Activated effector memory CD4-positive, alpha-beta T cell treated with anti-CD3 and anti-CD28 coated beads, Interleukin-2, amount 50 U/mL, for 16 hours (primary cell): ENCODE data around the gene GRIN2C.
"Not testable (repeated sequence)": the region's sequence is repeated elsewhere in the genome, so short reads cannot be mapped to it uniquely, and the experiment has no call there.

Experiments
- DNase-seq: peaks from one replicate; pipeline ENCODE4 v3.0.0-alpha.2; 2020

Gene GRIN2C

DNA sequence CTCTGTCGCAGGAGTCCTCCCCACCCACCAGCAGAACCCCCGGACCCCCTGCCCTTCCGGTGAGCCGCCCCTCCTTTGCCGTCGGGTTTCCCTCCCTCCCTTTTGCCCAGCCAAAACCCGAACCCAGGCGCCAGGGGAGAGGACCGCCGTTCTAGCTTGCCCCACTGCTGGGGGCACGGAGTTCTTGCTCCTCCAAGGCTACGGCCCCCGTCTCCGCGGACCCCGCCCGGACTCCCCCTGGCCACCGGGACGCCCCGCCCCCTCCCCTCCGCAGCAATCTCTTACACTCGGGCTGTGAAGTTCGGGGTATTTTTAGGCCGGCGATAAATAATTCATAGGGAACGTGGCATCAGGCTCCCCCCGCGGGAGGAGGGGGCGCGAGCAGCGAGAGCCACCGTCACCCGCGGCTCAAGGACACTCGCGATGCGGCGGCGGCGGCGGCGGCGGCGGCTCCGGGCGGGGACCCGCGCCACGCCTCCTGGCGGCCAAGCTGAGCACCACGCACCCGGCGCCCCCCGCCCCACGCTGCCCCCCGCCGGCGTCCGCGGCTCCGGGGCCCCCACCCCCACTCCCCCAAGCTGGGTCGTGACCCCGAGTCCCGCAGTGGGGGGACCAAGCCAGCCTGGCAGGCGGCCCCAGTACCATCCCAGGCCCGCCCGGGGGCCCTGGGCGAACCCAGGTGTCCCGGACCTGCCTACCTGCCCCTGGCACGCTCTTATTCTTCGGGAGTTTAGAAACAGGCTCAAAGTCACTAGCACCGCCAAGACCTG is at the start of gene GRIN2C:
GRIN2C (minus strand) TSS at position 427 of the 770 bp plus-strand sequence. CDS start 4,793 bp downstream, outside the sequence.
- DNase-seq, result peak; percentile 75

DNA sequence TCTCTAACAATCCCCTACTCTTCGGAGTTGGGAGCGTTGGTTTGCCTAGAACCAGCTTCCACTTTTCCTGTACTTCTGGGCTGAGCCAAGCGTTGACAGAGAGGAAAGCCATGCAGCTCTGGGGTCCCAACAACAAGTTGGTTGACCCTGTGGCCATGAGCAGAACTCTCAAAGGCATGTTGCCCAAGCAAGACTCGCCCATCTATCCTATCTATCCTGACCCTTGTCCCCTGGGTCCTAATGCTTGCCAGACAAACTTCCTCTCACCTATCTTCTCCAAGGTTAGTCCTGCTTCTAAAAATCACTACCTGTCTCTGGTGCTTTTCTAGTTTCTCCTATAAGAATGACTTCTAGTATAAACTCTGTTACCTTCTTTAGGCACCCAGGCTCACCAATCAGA is 49.4 kb upstream of the GRIN2C start:
- DNase-seq, result not testable (repeated sequence)

DNA sequence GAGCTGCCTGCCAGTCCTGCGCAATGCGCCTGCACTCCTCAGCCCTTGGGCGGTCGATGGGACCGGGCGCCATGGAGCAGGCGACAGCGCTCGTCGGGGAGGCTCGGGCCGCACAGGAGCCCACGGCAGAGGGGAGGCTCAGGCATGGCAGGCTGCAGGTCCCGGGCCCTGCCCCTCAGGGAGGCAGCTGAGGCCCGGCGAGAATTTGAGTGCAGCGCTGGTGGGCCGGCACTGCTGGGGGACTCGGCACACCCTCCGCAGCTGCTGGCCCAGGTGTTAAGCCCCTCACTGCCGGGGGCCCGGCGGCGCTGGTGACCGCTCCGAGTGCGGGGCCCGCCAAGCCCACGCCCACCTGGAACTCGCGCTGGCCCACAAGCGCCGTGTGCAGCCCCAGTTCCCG is 47.3 kb upstream of the GRIN2C start:
- DNase-seq, result no peak

DNA sequence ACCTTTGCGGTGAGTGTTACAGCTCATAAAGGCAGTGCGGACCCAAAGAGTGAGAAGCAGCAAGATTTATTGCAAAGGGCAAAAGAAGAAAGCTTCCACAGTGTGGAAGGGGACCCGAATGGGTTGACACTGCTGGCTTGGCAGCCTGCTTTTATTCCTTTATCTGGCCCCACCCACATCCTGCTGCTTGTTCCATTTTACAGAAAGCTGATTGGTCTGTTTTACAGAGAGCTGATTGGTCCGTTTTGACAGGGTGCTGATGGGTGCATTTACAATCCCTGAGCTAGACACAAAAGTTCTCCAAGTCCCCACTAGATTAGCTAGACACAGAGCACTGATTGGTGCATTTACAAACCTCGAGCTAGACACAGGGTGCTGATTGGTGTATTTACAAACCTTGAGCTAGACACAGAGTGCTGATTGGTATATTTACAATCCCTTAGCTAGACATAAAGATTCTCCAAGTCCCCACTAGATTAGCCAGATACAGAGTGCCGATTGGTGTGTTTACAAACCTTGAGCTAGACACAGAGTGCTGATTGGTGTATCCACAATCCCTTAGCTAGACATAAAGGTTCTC is 46.6 kb upstream of the GRIN2C start:
- not testable (repeated sequence) for DNase-seq

DNA sequence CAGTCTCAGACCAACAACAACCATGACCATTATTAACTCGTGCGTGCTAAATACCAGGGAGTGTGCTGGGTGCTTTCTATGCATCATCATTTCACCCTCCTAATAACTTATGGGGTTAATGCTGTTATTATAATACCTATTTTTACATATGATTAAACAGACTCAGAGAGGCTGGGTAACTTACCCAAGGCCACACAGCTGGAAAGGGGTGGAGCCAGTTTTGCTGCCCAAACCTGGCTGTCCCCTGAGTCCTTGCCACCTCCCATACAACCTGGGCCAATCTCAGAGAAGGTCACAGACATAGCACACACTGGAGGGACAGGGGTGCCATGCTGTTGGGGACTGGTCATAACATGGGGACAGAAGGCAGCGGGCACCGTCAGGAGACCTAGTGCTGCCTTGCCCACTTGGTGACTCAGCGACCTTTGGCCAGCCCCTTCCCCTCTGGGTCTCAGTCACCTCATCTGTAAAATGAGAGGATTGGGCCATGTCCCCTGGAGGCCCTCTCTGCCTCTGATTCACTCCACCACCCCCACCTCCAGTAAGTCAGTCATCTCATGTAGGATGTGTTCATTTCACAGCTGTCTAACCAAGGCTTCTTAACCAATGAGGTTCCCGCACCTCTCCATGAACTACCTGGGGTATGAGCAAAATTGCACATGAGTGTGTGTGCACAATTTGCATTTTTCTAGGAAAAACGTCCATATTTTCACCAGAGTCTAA is 45.2 kb upstream of the GRIN2C start:
- DNase-seq, result no peak

DNA sequence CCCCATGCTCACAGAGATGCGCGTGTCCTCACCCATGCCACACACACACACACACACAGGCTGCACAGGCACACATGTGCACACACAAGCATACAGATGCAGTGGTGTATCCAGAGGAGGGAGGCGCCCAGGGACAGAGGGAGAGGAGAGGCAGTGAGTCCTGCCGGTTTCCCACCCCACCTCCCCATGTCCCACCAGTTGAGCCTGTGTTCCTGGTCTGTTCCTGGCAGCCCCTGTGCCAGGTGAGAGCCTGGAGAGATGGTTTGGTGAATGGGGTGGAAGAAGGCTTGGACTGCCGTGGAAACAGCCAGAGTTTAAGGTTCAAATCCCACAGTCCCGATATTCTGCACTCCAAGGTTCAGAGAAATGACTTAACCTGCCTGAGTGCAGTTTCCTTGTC is 44.0 kb upstream of the GRIN2C start:
- no peak for DNase-seq

DNA sequence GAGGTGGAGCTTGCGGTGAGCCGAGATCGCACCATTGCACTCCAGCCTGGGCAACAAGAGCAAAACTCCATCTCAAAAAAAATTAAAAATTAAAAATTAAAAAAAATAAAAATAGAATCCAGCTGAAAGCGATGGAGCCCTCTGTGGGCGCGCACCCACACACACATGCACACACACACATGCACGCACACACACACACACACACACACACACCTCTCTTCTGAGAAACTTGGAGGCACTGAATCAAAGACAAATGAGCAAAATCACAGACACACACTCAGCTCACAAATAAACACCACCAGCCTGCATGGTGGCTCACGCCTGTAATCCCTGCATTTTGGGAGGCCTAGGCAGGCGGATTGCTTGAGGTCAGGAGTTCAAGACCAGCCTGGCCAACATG is 43.3 kb upstream of the GRIN2C start:
- no peak for DNase-seq

DNA sequence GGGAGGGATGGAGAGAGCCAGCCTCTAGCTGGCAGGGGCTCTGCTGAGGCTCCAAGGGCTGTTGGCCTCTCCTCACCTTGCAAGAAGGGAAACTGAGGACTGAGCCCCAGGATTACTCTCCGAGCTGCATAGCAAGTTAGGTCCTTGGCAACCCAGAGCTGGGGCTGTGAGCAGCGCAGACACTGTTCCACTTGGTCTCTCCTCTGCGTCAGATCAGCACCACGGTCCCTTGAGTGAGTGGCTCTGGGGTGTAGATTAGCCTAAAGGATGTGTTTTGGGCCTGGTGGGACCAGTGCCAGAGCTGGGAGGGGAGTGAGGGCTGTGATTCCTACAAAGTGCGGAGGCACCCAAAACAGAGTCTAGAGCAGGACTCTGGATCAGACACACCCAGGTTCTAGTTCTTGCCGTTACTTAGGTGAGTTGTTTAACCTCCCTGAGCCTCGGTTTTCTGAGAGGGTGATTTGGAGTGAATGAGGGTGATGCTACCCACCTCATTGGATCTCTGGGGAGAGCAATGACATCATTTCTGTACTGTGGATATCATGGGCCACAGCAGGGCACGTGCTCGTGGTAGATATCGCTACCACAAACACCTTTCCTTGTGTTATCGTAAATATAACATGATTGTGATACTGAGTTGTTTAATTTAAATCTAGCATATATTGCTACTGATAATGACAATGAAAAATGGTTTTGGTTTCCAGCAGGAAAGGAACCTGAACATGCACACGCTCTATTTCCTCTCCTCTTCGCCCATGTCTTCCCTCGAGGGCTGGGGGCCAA is 41.9 kb upstream of the GRIN2C start:
- no peak for DNase-seq

DNA sequence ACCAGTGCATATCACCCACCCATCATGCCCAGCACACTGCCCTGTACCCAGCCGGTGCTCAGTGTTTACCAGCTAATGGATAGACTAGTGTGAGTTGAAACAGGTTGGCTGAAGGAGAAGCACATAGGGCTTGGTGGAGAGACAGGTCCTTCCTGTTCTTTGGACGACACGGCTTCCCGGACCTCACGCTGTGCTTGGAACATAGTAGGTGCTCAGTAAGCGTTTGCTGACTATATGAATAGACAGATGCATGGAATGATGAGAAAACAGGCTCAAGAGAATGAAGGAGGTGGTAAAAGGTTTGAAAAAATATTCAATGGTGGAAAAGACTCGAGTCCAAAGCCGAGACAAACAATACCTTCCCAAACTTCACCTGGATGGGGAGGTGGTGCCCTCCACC is 40.5 kb upstream of the GRIN2C start:
- no peak for DNase-seq

DNA sequence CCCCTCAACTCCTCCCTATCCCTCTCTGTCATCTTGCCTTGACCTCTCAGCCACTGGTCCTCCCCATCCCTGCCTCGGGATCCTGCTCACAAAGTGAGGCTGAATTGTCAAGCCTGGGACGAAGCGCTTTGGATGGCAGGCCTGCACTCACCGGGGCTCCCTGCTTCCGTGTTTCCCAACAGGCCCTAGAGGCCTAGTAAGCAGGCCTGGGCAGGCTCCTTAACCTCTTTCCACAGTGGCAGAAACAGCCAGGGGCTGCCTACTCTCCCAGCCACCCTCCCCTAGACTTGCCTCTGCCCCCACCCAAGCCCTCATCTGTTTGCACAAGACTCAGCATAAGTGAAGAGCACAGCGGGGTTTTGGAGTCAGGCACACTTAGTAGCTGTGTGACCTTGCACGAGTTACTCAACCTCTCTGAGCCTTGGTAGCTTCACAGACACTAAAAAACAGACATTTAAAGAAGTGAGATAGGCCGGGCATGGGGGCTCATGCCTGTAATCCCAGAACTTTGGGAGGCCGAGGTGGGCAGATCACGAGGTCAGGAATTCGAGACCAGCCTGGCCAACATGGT is 38.8 kb upstream of the GRIN2C start:
- DNase-seq, result no peak

DNA sequence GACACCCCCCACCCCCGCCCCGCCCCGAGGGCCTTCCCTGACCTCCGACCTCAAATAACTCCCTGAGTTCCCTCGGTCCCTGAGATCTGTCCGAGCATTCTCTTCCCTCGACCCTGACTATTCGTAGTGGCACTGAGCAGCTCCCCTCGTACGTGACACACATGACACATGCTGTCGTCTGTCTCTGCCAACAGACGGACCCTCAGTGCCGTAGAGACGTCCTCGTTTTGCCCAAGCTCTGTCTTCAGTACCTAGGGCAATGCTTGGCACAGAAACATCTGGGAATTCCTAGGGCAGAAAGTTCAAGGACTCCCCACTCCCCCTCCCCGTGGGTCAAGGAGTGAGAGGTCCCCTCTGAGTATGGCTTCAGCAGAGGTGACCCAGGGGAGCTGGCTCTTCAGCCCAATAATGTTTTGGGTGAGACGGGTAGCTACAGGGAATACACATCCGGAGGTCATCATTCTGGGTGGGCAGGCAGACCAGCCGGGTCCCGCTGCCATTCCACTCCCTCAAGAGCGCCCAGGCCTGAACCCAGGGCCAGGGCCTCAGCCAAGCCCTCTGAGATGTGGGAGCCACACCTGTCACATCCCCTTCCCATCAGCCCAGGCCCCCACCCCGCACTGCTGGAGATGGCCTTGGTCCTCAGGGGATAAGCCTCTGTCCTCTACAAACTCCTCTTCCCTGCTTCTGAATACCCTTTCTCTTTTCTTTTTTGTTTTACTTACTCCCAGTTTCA is 34.4 kb upstream of the GRIN2C start:
- DNase-seq, result no peak

DNA sequence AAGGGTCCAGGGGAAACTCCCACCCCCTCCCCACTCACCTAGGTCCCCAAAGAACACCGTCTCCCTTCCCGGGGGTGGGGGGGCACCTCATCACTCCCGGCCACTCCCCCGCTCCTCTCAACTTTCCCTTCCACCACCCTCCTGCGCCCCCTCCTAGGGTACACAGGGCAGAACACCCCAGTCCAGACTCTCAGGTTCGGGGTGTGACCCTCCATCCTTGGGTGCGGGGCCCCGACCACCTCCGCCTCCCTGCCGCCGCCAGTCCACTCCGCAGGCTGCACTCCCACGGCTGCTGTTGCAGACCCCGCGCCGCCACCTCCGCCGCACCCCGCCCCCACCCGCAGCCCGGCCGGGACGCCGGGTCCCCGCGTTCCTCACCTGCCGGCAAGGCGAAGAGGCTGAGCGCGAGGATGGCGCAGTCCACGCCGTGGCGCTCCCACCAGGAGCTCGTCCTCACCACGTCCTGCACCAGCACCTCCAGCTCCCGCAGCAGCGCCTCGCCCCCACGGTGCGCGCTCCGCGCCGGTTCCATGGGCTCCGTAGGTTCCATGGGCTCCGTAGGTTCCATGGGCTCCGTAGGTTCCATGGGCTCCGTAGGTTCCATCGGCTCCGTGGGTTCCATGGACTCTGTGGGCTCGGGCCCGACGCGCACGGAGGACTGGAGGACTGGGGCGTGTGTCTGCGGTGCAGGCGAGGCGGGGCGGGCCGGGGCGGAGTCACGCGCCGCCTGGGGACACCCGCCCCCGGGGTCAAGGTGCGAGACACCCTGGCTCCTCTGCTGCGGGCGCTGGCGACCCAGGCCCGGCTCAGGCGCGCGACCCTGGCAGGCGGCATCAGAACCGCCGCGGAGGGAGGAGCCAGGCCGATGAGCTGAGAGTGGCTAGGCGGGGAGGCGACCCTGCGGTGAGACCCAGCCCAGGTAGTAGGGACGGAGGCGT is 33.6 kb upstream of the GRIN2C start, which contains the start of gene FADS6:
FADS6 (minus strand) TSS at position 660 of the 938 bp plus-strand sequence; CDS start at position 622, 38 bp downstream.
- DNase-seq, result no peak

DNA sequence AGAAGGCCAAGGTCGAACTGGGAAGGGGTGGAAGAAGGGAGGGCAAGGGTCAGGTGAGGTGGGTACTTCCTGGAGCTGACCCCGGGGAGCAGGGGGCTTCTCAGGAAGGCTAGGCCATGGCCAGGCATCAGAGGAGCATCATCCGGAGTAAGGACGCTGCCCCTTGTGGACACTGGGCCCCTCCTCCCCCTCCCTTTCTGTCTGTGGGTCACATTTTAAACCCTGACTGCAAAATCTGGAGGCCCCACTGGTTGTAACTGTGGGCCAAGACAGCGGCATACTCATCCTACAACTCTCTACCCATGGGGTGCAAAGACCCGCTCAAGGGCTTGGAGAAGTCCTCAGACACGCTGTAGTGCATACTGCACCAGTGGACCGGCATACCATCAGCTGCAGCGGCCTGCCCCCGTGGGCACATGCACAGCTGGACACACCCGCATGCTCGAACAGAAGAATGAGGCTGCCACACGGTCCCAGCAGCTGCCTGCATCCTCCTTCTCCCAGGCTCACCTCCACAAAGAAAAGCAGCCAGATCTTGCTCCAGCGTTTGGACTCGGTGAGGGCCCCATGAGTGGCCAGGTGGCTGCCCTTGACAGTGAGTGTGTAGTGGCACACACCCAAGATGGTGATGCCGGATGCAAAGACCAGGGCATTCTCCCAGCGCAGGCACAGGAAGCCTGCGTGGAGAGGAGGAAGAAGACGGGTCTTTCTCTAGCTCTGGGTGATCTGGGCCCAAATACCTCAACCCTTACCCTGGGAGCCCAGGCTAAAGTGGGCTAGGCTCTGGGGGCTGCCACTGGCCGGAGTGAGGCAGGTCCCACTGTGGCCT is 32.5 kb upstream of the GRIN2C start:
- DNase-seq, result no peak

DNA sequence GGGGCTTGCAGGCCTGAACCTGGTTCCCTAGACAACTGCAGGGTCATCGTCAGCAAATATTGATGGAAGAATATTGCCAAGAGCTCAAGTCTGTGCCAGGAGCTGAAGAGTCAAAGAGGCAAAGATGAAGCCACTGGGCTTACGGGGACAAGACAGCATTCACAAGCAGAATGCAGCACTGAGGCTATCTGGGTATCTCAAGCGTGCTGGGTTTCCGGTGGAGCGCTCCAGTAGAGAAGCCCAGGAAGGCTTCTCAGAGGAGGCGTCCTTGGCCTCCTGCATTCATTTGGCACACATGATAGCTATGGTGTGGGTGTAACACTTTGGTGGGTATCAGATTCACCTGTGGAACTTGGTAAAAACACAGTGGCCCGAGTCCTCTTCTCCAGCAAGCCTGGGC is 30.9 kb upstream of the GRIN2C start:
- no peak for DNase-seq

DNA sequence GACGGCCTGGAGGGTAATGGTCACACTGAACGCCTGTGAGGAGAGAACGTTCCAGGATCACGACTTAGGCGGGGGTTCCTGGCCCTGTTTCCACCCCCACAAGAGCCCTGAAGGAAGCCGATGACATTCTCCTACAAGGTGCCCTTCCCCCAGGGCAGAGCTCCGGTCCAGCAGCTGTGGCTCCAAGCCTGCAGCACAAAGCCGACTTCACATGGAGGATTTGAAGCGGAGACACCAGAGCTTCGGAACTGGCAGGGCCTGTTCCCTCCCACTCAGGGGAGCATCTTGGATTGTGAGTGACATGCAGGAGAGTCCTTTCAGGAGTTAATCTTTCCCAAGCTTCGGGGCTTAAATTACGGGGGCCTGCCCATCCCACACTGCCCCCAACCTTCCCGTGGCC is 28.8 kb upstream of the GRIN2C start:
- no peak for DNase-seq

DNA sequence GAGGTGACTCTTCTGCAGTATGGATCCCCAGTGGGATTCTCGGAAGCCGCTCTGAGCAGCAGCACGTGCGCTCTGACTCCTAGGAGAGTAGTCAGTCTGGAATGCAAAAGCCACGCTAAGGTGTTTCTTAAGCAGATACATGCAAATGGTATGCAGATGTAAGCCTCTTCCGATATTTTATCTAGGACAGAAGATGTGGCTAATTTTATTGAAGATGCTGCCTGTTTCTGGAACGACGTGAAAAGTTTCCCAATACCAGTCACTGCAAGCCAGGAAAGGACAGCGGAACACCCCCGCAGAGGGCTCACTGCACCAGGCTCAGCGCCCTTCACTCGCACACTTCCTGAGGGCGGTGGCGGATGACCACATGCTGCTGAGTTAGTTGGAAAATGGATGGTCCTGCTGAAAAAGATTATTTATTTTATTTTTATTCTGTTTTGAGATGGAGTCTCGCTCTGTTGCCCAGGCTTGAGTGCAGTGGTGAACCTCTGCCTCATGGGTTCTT is 23.6 kb upstream of the GRIN2C start:
- no peak for DNase-seq

DNA sequence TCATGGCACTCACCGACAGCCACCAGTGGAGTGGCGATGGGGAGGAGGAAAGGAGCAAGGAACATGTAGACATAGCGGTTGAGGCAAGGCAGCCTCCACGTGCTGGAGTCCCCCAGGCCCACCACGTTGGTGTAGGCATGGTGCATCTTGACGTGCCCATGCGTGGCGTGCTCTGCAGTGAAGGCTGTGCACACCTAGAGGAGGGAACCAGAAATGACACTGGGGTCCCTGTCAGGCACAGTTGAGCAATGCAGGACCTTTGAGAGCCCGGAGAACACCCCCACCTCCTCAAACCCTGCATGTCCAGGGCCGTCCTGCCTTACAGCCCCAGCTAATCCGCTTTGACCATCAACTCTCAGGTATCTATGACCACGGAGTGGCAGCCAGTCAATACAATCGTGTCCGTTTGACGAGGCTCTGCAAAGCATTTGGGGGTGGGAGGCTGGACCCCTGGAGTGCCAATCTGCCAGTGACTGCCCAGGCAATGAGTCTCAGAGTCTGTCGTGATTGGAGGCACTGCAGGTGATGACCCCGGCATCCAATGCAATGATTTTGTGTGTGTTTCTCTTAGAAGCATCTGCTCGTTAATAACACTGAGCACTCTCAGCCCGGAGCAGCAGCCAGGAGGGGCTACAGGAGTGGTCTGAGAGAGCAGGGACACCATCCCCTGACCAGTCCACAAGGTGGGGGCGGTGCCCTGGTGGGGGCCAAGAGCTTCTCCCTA is 23.0 kb upstream of the GRIN2C start:
- no peak for DNase-seq

DNA sequence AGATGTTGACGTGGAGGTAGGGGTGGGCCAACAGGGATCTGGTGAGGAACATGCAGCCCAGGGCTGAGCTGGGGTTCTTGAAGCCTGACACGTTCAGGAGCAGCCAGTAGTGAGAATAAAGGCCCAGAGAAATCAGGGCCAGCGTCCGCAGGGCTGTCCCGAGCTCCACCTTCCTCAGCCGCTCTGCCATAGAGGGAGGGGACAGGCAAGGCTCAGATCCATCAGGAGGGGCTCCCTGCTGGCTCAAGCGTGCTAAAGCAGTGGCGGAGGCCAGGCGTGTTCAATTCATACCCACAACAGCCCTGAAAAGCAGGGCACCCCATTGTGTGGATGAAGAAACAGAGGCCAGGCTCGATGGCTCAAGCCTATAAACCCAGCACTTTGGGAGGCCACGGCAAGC is 21.4 kb upstream of the GRIN2C start:
- DNase-seq, result no peak

DNA sequence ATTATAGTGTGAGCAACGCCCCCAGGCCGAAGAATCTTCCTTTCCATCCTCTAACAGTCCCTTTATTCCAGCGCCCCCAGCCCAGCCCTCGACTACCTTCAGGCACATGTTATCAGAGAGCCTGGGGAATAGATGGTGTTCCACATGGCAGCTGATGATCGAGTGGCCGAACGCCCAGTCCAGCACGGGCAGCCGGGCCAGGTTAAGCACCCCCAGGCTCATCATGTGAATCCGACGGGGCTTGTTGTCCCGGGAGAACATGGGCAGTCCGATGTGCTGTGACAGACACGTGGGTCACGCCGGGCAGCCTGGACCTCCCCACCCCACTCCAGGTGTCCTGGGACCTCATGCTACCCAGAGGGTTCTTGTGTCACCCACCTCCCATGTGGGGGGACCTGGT is 19.6 kb upstream of the GRIN2C start:
- no peak for DNase-seq
